HEK293 (cell line): ENCODE results near the gene DRC1.

Experiments used
- CTCF ChIA-PET: fragments of 350-600 bp; formaldehyde crosslinking; extraction: SDS; loops from one replicate; lab custom pipeline; 2021; ENCODE audit warnings: antibody characterized with exemption; lab: Yijun Ruan, JAX
- POLR2A ChIA-PET: fragments of 300-600 bp; formaldehyde crosslinking; extraction: SDS; loops from one replicate; lab custom pipeline; 2020; ENCODE audit warnings: antibody characterized with exemption, inconsistent platforms; lab: Yijun Ruan, JAX
- H3K27ac ChIP-seq: fragments of 200-500 bp; sonication (Bioruptor generic); 2 replicates; pipeline ENCODE4 v1.5.1; 2014; ENCODE audit warnings: low read depth, low read length, control low read depth, inconsistent platforms; ENCODE audit errors: extremely low read depth
- H3K36me3 ChIP-seq, 2 experiments: fragments of 200-500 bp in 1 of 2; sonication (Bioruptor generic) in 1 of 2; 1 replicate in 1 of 2; 2 replicates in 1 of 2; pipeline ENCODE4 v1.5.1; 2014 to 2017; ENCODE audit warnings: inconsistent platforms in 2 of 2, low read length in 2 of 2; ENCODE audit not compliant: control insufficient read depth in 2 of 2, insufficient read depth in 1 of 2
- H3K4me1 ChIP-seq: fragments of 200-500 bp; sonication (Bioruptor generic); 2 replicates; pipeline ENCODE4 v1.5.1; 2014; ENCODE audit warnings: mild to moderate bottlenecking, low read length, inconsistent platforms; ENCODE audit not compliant: control insufficient read depth, insufficient read depth
- H3K4me3 ChIP-seq: 2 replicates; pipeline ENCODE4 v1.5.1; 2011; ENCODE audit warnings: low read depth, mild to moderate bottlenecking, control low read depth, low read length, moderate library complexity
- H3K9me3 ChIP-seq: fragments of 200-500 bp; sonication (Bioruptor generic); 2 replicates; pipeline ENCODE4 v1.5.1; 2014; ENCODE audit warnings: low read depth, low read length, inconsistent platforms; ENCODE audit not compliant: control insufficient read depth, insufficient read depth
- ELK4 ChIP-seq: IDR thresholded peaks from 2 replicates; pipeline ENCODE4 v1.6.1; 2011; ENCODE audit warnings: mild to moderate bottlenecking, low read depth, low read length, borderline replicate concordance
- GLI2 ChIP-seq: fragments of 450-650 bp; formaldehyde crosslinking; IDR thresholded peaks from 2 replicates; pipeline ENCODE4; 2017; ENCODE audit warnings: missing biosample characterization, missing genetic modification characterization, low read depth, borderline replicate concordance
- GLI4 ChIP-seq: fragments of 450-650 bp; formaldehyde crosslinking; IDR thresholded peaks from 2 replicates; pipeline ENCODE4 v1.5.1; 2016; ENCODE audit warnings: missing biosample characterization, missing genetic modification characterization
- GLIS1 ChIP-seq: fragments of 450-650 bp; formaldehyde crosslinking; IDR thresholded peaks from 2 replicates; pipeline ENCODE4 v1.5.1; 2016; ENCODE audit warnings: missing biosample characterization, missing genetic modification characterization
- PRDM1 ChIP-seq: fragments of 450-650 bp; formaldehyde crosslinking; IDR thresholded peaks from 2 replicates; pipeline ENCODE4; 2016; ENCODE audit warnings: missing biosample characterization, missing genetic modification characterization
- PRDM2 ChIP-seq: fragments of 450-650 bp; formaldehyde crosslinking; IDR thresholded peaks from 2 replicates; pipeline ENCODE4 v1.5.1; 2016; ENCODE audit warnings: missing biosample characterization, missing genetic modification characterization, borderline replicate concordance
- RBAK ChIP-seq: fragments of 450-650 bp; formaldehyde crosslinking; IDR thresholded peaks from 2 replicates; pipeline ENCODE4 v1.5.1; 2016; ENCODE audit warnings: missing biosample characterization, missing genetic modification characterization
- ZBTB11 ChIP-seq: fragments of 450-650 bp; formaldehyde crosslinking; conservative IDR thresholded peaks from 2 replicates; pipeline ENCODE4 v1.5.1; 2016; ENCODE audit warnings: low read depth, missing biosample characterization, missing genetic modification characterization
- ZBTB7A ChIP-seq: fragments of 450-650 bp; formaldehyde crosslinking; IDR thresholded peaks from 2 replicates; pipeline ENCODE4 v1.5.1; 2016; ENCODE audit warnings: low read depth, missing biosample characterization, missing genetic modification characterization
- ZBTB8A ChIP-seq: fragments of 450-650 bp; formaldehyde crosslinking; IDR thresholded peaks from 2 replicates; pipeline ENCODE4 v1.5.1; 2016; ENCODE audit warnings: missing biosample characterization, missing genetic modification characterization
- ZFP3 ChIP-seq: fragments of 450-650 bp; formaldehyde crosslinking; IDR thresholded peaks from 2 replicates; pipeline ENCODE4 v1.5.1; 2016; ENCODE audit warnings: low read depth, missing biosample characterization, missing genetic modification characterization
- ZNF132 ChIP-seq: fragments of 450-650 bp; formaldehyde crosslinking; IDR thresholded peaks from 2 replicates; pipeline ENCODE4 v1.5.1; 2017; ENCODE audit warnings: missing biosample characterization, missing genetic modification characterization, borderline replicate concordance
- ZNF155 ChIP-seq: fragments of 450-650 bp; formaldehyde crosslinking; IDR thresholded peaks from 2 replicates; pipeline ENCODE4 v1.5.1; 2016; ENCODE audit warnings: missing biosample characterization, missing genetic modification characterization
- ZNF214 ChIP-seq: fragments of 450-650 bp; formaldehyde crosslinking; IDR thresholded peaks from 2 replicates; pipeline ENCODE4 v1.5.1; 2017; ENCODE audit warnings: missing biosample characterization, mild to moderate bottlenecking, missing genetic modification characterization, borderline replicate concordance
- ZNF280C ChIP-seq: fragments of 450-650 bp; formaldehyde crosslinking; IDR thresholded peaks from 2 replicates; pipeline ENCODE4 v1.5.1; 2016; ENCODE audit warnings: missing biosample characterization, missing genetic modification characterization
- ZNF302 ChIP-seq: fragments of 450-650 bp; formaldehyde crosslinking; IDR thresholded peaks from 2 replicates; pipeline ENCODE4 v1.5.1; 2016; ENCODE audit warnings: missing biosample characterization, missing genetic modification characterization, low read depth
- ZNF521 ChIP-seq: fragments of 450-650 bp; formaldehyde crosslinking; IDR thresholded peaks from 2 replicates; pipeline ENCODE4 v1.5.1; 2017; ENCODE audit warnings: missing biosample characterization, mild to moderate bottlenecking, missing genetic modification characterization
- ZNF580 ChIP-seq: fragments of 450-650 bp; formaldehyde crosslinking; IDR thresholded peaks from 2 replicates; pipeline ENCODE4 v1.5.1; 2016; ENCODE audit warnings: missing biosample characterization, missing genetic modification characterization
- ZNF658 ChIP-seq: fragments of 450-650 bp; formaldehyde crosslinking; IDR thresholded peaks from 2 replicates; pipeline ENCODE4; 2016; ENCODE audit warnings: missing biosample characterization, missing genetic modification characterization
- ZNF670 ChIP-seq: fragments of 450-650 bp; formaldehyde crosslinking; IDR thresholded peaks from 2 replicates; pipeline ENCODE4 v1.5.1; 2016; ENCODE audit warnings: missing biosample characterization, missing genetic modification characterization, low read depth
- ZNF692 ChIP-seq: fragments of 450-650 bp; formaldehyde crosslinking; IDR thresholded peaks from 2 replicates; pipeline ENCODE4 v1.5.1; 2016; ENCODE audit warnings: missing biosample characterization, missing genetic modification characterization
- ZNF701 ChIP-seq: fragments of 450-650 bp; formaldehyde crosslinking; IDR thresholded peaks from 2 replicates; pipeline ENCODE4 v1.5.1; 2016; ENCODE audit warnings: missing biosample characterization, missing genetic modification characterization

DRC1 gene

GRCh38 chr2:26376799-26377198 is 24.9 kb upstream of the DRC1 start:
- H3K4me3 ChIP-seq: no peak overlapping the region
- no peak for TF ChIP-seq ZNF302
- no peak for TF ChIP-seq GLIS1 (tag by site-specific recombination)
- no peak for TF ChIP-seq ZBTB8A (tag by site-specific recombination)
- no peak for TF ChIP-seq GLI2 (tag by site-specific recombination)
- TF ChIP-seq ZFP3 (tag by site-specific recombination): no peak
- no peak for TF ChIP-seq PRDM1 (tag by site-specific recombination)
- TF ChIP-seq ZNF670 (tag by site-specific recombination): no peak
- TF ChIP-seq ZBTB11: no peak
- TF ChIP-seq ZNF692 (tag by site-specific recombination): no peak
- no peak for TF ChIP-seq ZNF521
- TF ChIP-seq ZNF580 (tag by site-specific recombination): no peak
- TF ChIP-seq ZNF214 (tag by site-specific recombination): no peak
- no peak for TF ChIP-seq GLI4 (tag by site-specific recombination)
- no peak for TF ChIP-seq ELK4
- TF ChIP-seq RBAK (tag by site-specific recombination): no peak
- TF ChIP-seq ZNF658 (tag by site-specific recombination): no peak
- TF ChIP-seq, all 188 proteins: peak for 0
- H3K4me1 ChIP-seq: 0 out of 2 replicates have a peak, but pooled peaks cover 3% of the 10 kb centered on the region
- H3K36me3 ChIP-seq: peaks cover 54 to 64% of the 10 kb centered on the region in 2 experiments
- no peaks in the 10 kb centered on the region for H3K9me3 ChIP-seq
- H3K27ac ChIP-seq: no peak overlapping the region
- CTCF ChIA-PET: no interaction called here
- POLR2A ChIA-PET: no interaction called here

GRCh38 chr2:26380281-26380680 is 21.4 kb upstream of the DRC1 start:
- Histone ChIP-seq H3K4me3 (no peak overlapping the region), H3K36me3 (peaks cover 30 to 41% of the 10 kb centered on the region in 2 experiments), H3K4me1 (0 out of 2 replicates have a peak, but pooled peaks cover 3% of the 10 kb centered on the region), H3K9me3 (no peaks in the 10 kb centered on the region), H3K27ac (no peak overlapping the region)
- ChIA-PET CTCF (no interaction called here), POLR2A (no interaction called here)
- TF ChIP-seq PRDM2 (tag by site-specific recombination) (no peak), ZBTB7A (no peak), ZNF155 (tag by site-specific recombination) (no peak), ZNF280C (tag by site-specific recombination) (no peak), ZNF132 (no peak), ZNF701 (tag by site-specific recombination) (no peak)
